Measurements from ENCODE around the gene AUTS2.

The AUTS2 gene

GRCh38 chr7:70132852-70133690 is 534.8 kb downstream of the AUTS2 start:
- no peak for TF ChIP-seq EZH2phosphoT487 (conservative IDR thresholded peaks at IDR 0.05; ENCODE audit: low read length)
- TF ChIP-seq CTCF (IDR thresholded peaks at IDR 0.05; ENCODE audit: insufficient read depth, low read length, poor library complexity, severe bottlenecking) = no peak
- Histone ChIP-seq H2AFZ (ENCODE audit: low read depth, low read length, severe bottlenecking) (no peak overlapping the region), H3K9me3 (ENCODE audit: insufficient read depth, low read length) (no peaks in the 10 kb centered on the region), H3K9ac (ENCODE audit: low read length) (no peak overlapping the region), H3K27me3 (ENCODE audit: low read length) (no peaks in the 10 kb centered on the region), H3K9me2 (replicated peaks; ENCODE audit: insufficient read depth, low read length) (no peaks in the 10 kb centered on the region), H3K79me2 (ENCODE audit: insufficient read depth, low read length) (no peaks in the 10 kb centered on the region), H4K20me1 (ENCODE audit: low read depth, low read length) (no peaks in the 10 kb centered on the region), H3K36me3 (ENCODE audit: low read length) (no peaks in the 10 kb centered on the region), H3K4me2 (ENCODE audit: low read depth, low read length, poor library complexity, severe bottlenecking) (no peak overlapping the region), H3K27ac (ENCODE audit: low read depth, low read length) (no peak overlapping the region), H3K4me3 (ENCODE audit: insufficient read depth, low read length, poor library complexity, severe bottlenecking) (no peak overlapping the region), H3F3A (ENCODE audit: insufficient read depth) (no peaks in the 10 kb centered on the region)

GRCh38 chr7:70134029-70134770 is 535.9 kb downstream of the AUTS2 start:
- no peaks in the 10 kb centered on the region for H3K79me2 ChIP-seq (ENCODE audit: insufficient read depth, low read length)
- TF ChIP-seq EZH2phosphoT487 (conservative IDR thresholded peaks at IDR 0.05; ENCODE audit: low read length) (no peak), CTCF (IDR thresholded peaks at IDR 0.05; ENCODE audit: insufficient read depth, low read length, poor library complexity, severe bottlenecking) (no peak)
- no peaks in the 10 kb centered on the region for H3F3A ChIP-seq (ENCODE audit: insufficient read depth)
- no peak overlapping the region for H3K4me3 ChIP-seq (ENCODE audit: insufficient read depth, low read length, poor library complexity, severe bottlenecking)
- no peaks in the 10 kb centered on the region for H3K36me3 ChIP-seq (ENCODE audit: low read length)
- H4K20me1 ChIP-seq (ENCODE audit: low read depth, low read length) = no peaks in the 10 kb centered on the region
- H3K4me2 ChIP-seq (ENCODE audit: low read depth, low read length, poor library complexity, severe bottlenecking) = no peak overlapping the region
- no peak overlapping the region for H2AFZ ChIP-seq (ENCODE audit: low read depth, low read length, severe bottlenecking)
- no peaks in the 10 kb centered on the region for H3K27me3 ChIP-seq (ENCODE audit: low read length)
- no peaks in the 10 kb centered on the region for H3K9me3 ChIP-seq (ENCODE audit: insufficient read depth, low read length)
- H3K9me2 ChIP-seq (replicated peaks; ENCODE audit: insufficient read depth, low read length) = no peaks in the 10 kb centered on the region
- no peak overlapping the region for H3K27ac ChIP-seq (ENCODE audit: low read depth, low read length)
- no peak overlapping the region for H3K9ac ChIP-seq (ENCODE audit: low read length)

- H3K9me3 ChIP-seq (ENCODE audit: insufficient read depth, low read length) = no peaks in the 10 kb centered on the region
- no peaks in the 10 kb centered on the region for H4K20me1 ChIP-seq (ENCODE audit: low read depth, low read length)
- no peaks in the 10 kb centered on the region for H3K27me3 ChIP-seq (ENCODE audit: low read length)
- H3K4me2 ChIP-seq (ENCODE audit: low read depth, low read length, poor library complexity, severe bottlenecking) = no peak overlapping the region
- TF ChIP-seq CTCF (IDR thresholded peaks at IDR 0.05; ENCODE audit: insufficient read depth, low read length, poor library complexity, severe bottlenecking) (no peak), EZH2phosphoT487 (conservative IDR thresholded peaks at IDR 0.05; ENCODE audit: low read length) (no peak)
- H3K79me2 ChIP-seq (ENCODE audit: insufficient read depth, low read length) = no peaks in the 10 kb centered on the region
- no peak overlapping the region for H2AFZ ChIP-seq (ENCODE audit: low read depth, low read length, severe bottlenecking)
- no peaks in the 10 kb centered on the region for H3K36me3 ChIP-seq (ENCODE audit: low read length)
- no peak overlapping the region for H3K4me3 ChIP-seq (ENCODE audit: insufficient read depth, low read length, poor library complexity, severe bottlenecking)
- H3K9ac ChIP-seq (ENCODE audit: low read length) = no peak overlapping the region
- H3F3A ChIP-seq (ENCODE audit: insufficient read depth) = no peaks in the 10 kb centered on the region
- no peaks in the 10 kb centered on the region for H3K9me2 ChIP-seq (replicated peaks; ENCODE audit: insufficient read depth, low read length)
- no peak overlapping the region for H3K27ac ChIP-seq (ENCODE audit: low read depth, low read length)
Observed at GRCh38 chr7:70135656-70136055, 537.4 kb downstream of the AUTS2 start.

All from SU-DHL-6 (cell line).